ENCODE measurements around the gene ESYT2. TPM values are rescaled to one million over a fixed set of nuclear protein-coding genes. Genes with fewer than 3 reads are reported as not detected.

ESYT2 gene
- total and polyA plus RNA-seq, 2 of the 4 experiments (the other 2 are of a cell fraction) = 26.7 to 69.9 TPM

- H3K9ac ChIP-seq (ENCODE audit: low read depth, low read length) = no peak overlapping the region
- H4K20me1 ChIP-seq (ENCODE audit: insufficient read depth, low read length) = no peaks in the 10 kb centered on the region
- H2AK9ac ChIP-seq (replicated peaks; ENCODE audit: low read depth, low read length, poor library complexity) = no peak overlapping the region
- no peak overlapping the region for H3K4ac ChIP-seq (ENCODE audit: low read depth, low read length)
- no peaks in the 10 kb centered on the region for H3K9me3 ChIP-seq (ENCODE audit: control insufficient read depth, insufficient read depth, low read length)
- H2AK5ac ChIP-seq (ENCODE audit: low read depth, low read length) = no peak overlapping the region
- H2BK120ac ChIP-seq (ENCODE audit: low read depth, low read length) = no peak overlapping the region
- no CpG with 5 or more reads among the region's 4 CpGs for WGBS, 2 experiments (ENCODE audit: extremely low coverage in 2 of 2, insufficient read length in 1 of 2)
- H2BK5ac ChIP-seq (ENCODE audit: low read depth, low read length, poor library complexity, severe bottlenecking) = no peak overlapping the region
- H3K14ac ChIP-seq (replicated peaks; ENCODE audit: low read depth, low read length) = no peak overlapping the region
- peak overlapping the region; percentile 18 for H2AFZ ChIP-seq (replicated peaks; ENCODE audit: low read length, poor library complexity)
- no peak overlapping the region for H2BK15ac ChIP-seq (ENCODE audit: low read depth, low read length)
- no peak overlapping the region for H4K91ac ChIP-seq (ENCODE audit: insufficient read depth, low read depth, low read length)
- ChIA-PET POLR2A (ENCODE audit: unreplicated experiment) (no interaction called here), CTCF (no interaction called here)
- no peak overlapping the region for H4K8ac ChIP-seq (ENCODE audit: low read depth in 2 of 2, low read length in 2 of 2)
- ATAC-seq (ENCODE audit: low read depth) (no peak), DNase-seq (no peak)
- no TSS peak for BruUV-seq (replicated peaks)
- H3K79me1 ChIP-seq (ENCODE audit: low read depth in 1 of 2, low read length in 2 of 2) = no peaks in the 10 kb centered on the region
- no peaks in the 10 kb centered on the region for H3K4me1 ChIP-seq (ENCODE audit: control insufficient read depth, insufficient read depth, low read length)
- no peak overlapping the region for H3K23ac ChIP-seq (ENCODE audit: low read depth, low read length)
- no peak overlapping the region for H4K5ac ChIP-seq (ENCODE audit: low read depth, low read length)
- no peak overlapping the region for H2BK20ac ChIP-seq (ENCODE audit: low read depth, low read length)
- no peak overlapping the region for H3K4me3 ChIP-seq (ENCODE audit: insufficient read depth, low read depth, low read length)
- no peak overlapping the region for H3K4me2 ChIP-seq (ENCODE audit: low read depth, low read length)
- intact Hi-C loops (cut with micrococcal nuclease) = no loop called here
- dilution Hi-C loops (cut with HindIII; ENCODE audit: low sequenced_read_pairs, unreplicated experiment) = no loop called here
- H3K18ac ChIP-seq (ENCODE audit: low read depth, low read length) = no peak overlapping the region
- in situ Hi-C loops (cut with MboI; ENCODE audit: low sequenced_read_pairs) = no loop called here
- no peak overlapping the region for H3K56ac ChIP-seq (ENCODE audit: extremely low read depth, insufficient read depth, low read length)
- H3K36me3 ChIP-seq (ENCODE audit: control insufficient read depth, insufficient read depth, low read length) = no peaks in the 10 kb centered on the region
- H3K27me3 ChIP-seq (ENCODE audit: control insufficient read depth, insufficient read depth, low read length) = peaks cover 3% of the 10 kb centered on the region; the same call in 1 of the 2 replicates
- no peak overlapping the region for H3K27ac ChIP-seq (ENCODE audit: insufficient read depth, low read length)
- no peaks in the 10 kb centered on the region for H3K9me1 ChIP-seq (ENCODE audit: insufficient read depth, low read length)
- TF ChIP-seq POLR2A (IDR thresholded peaks at IDR 0.05; ENCODE audit: low read depth, low read length) (no peak), RCOR1 (IDR thresholded peaks at IDR 0.05; ENCODE audit: insufficient replicate concordance, low read length) (no peak), RAD21 (IDR thresholded peaks at IDR 0.05; ENCODE audit: low read length) (no peak), RFX5 (IDR thresholded peaks at IDR 0.05; ENCODE audit: low read depth, low read length) (no peak), SMC3 (IDR thresholded peaks at IDR 0.05; ENCODE audit: low read depth, low read length) (no peak), FOS (IDR thresholded peaks at IDR 0.05; ENCODE audit: low read depth, low read length) (no peak), MAFK (IDR thresholded peaks at IDR 0.05; ENCODE audit: low read depth, low read length) (no peak), NFE2L2 (IDR thresholded peaks at IDR 0.05; ENCODE audit: low read depth, low read length) (no peak), MXI1 (IDR thresholded peaks at IDR 0.05; ENCODE audit: borderline replicate concordance, low read depth, low read length) (no peak), MAZ (IDR thresholded peaks at IDR 0.05; ENCODE audit: borderline replicate concordance, low read depth, low read length) (no peak), ELK1 (IDR thresholded peaks at IDR 0.05; ENCODE audit: borderline replicate concordance, low read depth, low read length) (no peak), CTCF (conservative IDR thresholded peaks at IDR 0.05; ENCODE audit: low read depth, low read length) (no peak), USF2 (IDR thresholded peaks at IDR 0.05; ENCODE audit: low read depth, low read length) (no peak), BHLHE40 (IDR thresholded peaks at IDR 0.05; ENCODE audit: low read depth, low read length) (no peak), CEBPB (IDR thresholded peaks at IDR 0.05; ENCODE audit: low read depth, low read length) (no peak), CHD1 (IDR thresholded peaks at IDR 0.05; ENCODE audit: low read depth, low read length) (no peak)
Observed at GRCh38 chr7:158842486-158842885, 13.2 kb upstream of the ESYT2 start.
